Stimulated activated CD4-positive, alpha-beta T cell treated with anti-CD3 and anti-CD28 coated beads, Interleukin-15, amount 100 ng/mL, for 24 hours (primary cell): ENCODE results near the gene HIPK2.
"Not testable (repeated sequence)": the region's sequence is repeated elsewhere in the genome, so short reads cannot be mapped to it uniquely, and the experiment has no call there.

Experiments used
- DNase-seq: peaks from one replicate; pipeline ENCODE4 v3.0.0-alpha.2; 2020

Gene HIPK2

GRCh38 chr7:139692723-139693122, 85.1 kb downstream of the HIPK2 start:
- DNase-seq, result no peak

DNA sequence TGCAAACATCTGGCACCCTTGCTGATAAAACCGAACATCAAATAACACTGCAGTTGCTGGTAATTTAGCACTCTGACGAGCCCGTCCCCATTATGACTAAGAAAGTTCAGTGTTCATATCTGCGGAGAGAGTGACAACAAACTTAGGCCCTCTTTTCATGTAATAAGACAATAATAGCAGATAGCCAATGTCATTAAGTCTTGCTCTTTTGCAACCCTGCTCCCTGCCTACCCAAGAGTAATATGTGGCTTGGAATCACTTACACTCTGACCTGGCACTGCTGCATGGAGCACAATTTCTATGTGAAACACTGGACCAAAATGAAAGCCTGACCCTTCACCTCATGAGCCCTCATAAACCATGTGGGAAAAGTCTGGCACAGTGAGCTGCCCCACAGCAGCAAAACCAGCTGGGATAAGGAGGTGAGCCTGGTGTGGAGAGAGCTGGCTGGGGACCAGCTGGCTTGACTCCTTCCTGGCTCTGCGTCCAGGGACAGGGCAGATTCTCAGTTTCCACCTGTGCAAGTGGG, 86.5 kb downstream of the HIPK2 start:
- no peak for DNase-seq

DNA sequence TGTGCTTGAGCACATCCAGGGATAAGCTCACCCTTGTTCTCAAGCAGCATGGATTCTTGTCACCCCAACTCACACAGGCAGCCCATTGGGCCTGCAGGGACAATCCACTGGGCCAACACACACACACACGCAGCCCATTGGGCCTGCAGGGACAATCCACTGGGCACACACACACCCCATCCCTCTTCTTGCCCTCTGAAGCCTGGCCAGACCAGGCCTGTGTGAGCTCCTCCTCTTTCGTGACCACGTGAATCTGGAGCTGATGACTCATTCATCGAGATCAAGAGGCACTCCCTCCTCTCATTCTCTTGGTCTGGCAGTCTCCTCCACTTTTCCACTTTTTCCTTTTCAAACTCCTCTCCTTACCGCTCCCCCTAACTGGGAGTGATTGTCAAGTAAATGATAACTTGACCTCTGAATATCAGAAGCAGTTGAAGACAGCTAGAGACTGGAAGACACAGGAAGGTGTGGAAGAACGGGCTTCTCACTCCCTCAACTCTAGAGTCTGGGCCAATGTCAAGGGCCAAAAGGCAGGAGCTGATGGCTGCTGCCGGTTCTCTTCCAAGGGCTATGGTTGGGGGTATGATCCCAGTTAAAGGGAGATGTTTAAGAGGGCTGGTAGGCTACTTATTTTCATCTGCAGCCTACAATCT, 89.7 kb downstream of the HIPK2 start:
- DNase-seq, result no peak

GRCh38 chr7:139687211-139687954, 90.4 kb downstream of the HIPK2 start:
- no peak for DNase-seq

DNA sequence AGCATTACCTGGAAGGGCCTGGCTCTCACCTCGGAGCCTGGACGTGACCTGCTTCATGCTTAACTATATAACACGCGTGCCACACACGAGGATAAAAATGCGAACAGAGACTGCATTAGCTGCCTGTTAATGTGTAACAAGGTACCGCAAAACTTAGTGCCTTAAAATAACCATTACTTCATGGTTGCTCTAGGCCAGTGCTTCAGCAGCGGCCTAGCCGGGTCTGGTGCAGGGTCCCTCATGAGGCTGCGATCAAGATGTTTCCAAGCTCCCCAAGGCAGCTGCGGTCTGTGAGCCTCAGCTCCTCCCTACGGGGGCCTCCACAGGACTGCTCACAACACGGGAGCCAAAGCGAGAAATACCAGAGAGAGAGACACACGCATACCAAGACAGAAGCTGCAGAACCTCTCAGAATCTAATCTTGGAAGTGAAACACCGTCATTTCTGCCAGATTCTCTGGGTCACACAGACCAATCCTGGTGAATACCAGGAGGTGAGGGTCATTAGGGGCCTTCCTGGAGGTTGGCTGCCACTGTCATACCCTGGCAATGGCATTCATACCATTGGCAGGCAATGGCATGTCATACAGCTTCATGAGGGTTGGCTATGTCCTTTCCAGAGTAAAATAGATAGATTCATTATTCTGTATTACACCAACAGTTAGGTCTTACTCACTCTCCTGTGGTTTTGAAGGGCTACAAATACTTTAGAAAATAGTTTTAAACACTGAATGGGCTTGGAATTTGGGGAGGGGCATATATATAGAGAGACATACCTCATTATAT, 94.5 kb downstream of the HIPK2 start:
- DNase-seq, result no peak

GRCh38 chr7:139682136-139683013, 95.4 kb downstream of the HIPK2 start:
- DNase-seq, result peak; percentile 66

GRCh38 chr7:139681812-139682135, 96.0 kb downstream of the HIPK2 start:
- DNase-seq, result no peak

GRCh38 chr7:139681463-139681755, 96.4 kb downstream of the HIPK2 start:
- DNase-seq, result peak; percentile 19

GRCh38 chr7:139680676-139681462, 96.9 kb downstream of the HIPK2 start:
- DNase-seq, result peak; percentile 89

- DNase-seq, result no peak
Measured at GRCh38 chr7:139679731-139680594, 97.8 kb downstream of the HIPK2 start.

DNA sequence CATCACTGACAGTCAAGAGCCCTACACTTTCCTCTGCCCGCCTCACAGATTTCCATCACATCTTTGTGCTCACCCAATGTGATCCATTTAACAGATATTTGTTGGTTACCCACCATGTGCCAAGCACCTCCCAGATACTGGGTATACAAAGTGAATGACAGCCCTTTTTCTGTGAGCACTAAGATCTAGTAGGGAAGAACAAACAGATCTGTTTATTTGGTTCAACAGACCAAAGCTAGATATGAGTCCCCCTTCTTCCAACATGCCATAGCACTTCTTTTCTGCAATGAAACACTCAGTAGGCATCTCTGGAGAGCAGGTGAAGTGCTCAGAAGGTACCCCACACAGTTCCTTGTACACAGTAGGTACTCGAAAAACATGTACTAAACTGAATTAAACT, 101.4 kb downstream of the HIPK2 start:
- no peak for DNase-seq

GRCh38 chr7:139675127-139676125, 102.4 kb downstream of the HIPK2 start:
- DNase-seq, result no peak

- DNase-seq, result no peak
Measured at GRCh38 chr7:139674752-139675126, 103.1 kb downstream of the HIPK2 start.

GRCh38 chr7:139674341-139674740, 103.5 kb downstream of the HIPK2 start:
- DNase-seq, result no peak

DNA sequence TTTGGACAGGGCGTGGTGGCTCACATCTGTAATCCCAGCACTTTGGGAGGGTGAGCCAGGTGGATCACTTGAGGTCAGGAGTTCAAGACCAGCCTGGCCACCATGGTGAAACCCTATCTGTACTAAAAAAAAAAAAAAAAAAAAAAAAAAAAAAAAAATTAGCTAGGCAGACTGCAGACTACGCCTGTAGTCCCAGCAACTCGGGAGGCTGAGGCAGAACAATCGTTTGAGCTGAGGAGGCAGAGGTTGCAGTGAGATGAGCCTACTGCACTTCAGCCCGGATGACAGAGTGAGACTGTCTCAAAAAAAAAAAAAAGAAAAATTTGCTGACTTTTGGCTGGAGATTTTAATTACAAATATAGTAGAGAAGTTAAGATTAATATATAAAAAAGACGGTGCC, 104.0 kb downstream of the HIPK2 start:
- DNase-seq, result no peak

GRCh38 chr7:139673230-139673629, 104.6 kb downstream of the HIPK2 start:
- peak; percentile 60 for DNase-seq

DNA sequence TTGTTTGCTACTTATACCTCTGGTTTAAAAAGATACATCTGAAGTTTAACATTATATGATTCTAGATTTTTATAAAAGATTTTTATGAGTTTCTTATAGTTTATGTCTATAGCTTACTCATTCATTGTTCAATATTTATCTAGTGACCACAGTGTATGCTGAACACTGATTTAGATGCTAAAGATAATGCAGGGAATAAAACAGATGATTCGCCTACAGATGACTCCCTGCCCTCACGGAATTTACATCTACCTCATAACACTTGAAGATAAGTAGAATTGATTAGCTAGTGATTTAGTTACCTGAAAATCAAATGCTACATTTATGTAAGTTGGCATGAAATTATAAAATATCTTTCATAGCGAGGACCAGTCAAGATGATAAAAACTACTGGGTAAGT, 105.8 kb downstream of the HIPK2 start:
- DNase-seq, result no peak

DNA sequence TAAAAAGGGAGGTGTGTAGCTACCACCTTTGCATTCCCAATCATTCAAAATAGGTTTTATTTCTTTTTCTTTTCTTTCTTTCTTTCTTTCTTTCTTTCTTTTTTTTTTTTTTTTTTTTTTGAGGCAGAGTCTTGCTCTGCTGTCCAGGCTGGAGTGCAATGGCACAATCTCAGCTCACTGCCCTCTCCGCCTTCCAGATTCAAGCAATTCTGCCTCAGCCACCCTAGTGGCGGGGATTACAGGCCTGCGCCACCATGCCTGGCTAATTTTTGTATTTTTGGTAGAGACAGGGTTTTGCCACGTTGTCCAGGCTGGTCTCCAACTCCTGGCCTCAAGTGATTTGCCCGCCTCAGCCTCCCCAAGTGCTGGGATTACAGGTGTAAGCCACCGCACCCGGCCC, 107.1 kb downstream of the HIPK2 start:
- not testable (repeated sequence) for DNase-seq

DNA sequence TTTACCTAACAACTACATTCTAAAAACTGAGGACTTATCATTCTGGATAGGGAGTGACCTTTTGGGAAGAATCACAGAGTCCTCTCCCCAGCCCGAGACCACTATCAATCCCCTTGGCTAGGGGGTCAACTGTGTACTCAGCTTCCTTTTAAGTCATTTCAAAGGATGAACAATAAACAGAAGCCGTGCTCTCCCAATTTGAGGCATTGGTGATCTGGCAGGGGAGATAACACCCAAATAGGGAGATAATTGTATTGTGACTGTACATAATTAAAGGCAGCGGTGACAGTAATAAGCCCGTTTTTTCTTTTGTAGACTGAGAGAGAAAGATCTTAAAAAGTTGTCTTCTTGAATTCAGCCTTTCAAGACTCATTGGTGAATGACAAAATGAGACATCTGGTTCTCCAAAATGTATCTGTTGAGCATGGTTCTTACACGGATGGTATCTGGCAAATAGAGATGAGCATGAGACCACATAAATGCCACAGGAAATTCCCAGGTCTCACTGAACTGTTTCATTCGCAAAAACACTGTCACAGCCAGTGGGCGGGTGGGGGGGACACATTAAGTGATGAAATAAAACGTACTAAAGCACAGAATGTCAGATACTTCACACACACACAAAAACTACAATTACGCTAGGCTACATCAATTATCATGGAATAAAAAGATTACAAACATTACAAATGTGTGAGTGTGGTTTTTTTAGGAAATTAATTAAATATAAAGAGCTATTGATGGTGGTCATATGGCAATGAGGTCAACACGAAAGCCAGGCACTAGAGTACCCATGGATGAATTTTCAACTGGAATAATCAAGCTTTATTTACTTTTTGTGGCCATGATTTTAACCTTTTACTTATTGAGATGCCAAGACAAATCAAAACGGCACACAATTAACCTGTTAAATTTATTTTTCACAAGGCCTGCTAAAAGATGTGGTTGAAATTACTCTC, 108.4 kb downstream of the HIPK2 start:
- peak; percentile 36 for DNase-seq
